HG02981 (cell line): ENCODE data around the gene FKBP1B.
"Not testable (repeated sequence)": the region's sequence is repeated elsewhere in the genome, so short reads cannot be mapped to it uniquely, and the experiment has no call there.

ENCODE experiments used
- ATAC-seq: cut with Tn5 transposase; IDR thresholded peaks from one replicate; pipeline ENCODE4 v1.9.1; 2021; ENCODE audit warnings: mild to moderate bottlenecking, moderate library complexity; ENCODE audit not compliant: unreplicated experiment

Gene FKBP1B

GRCh38 chr2:24049485-24050021 is at the start of gene FKBP1B:
Gene FKBP1B, plus strand, starts transcription at chr2:24049741. Its CDS starts 109 bp downstream, at chr2:24049850.
- ATAC-seq: no peak

DNA sequence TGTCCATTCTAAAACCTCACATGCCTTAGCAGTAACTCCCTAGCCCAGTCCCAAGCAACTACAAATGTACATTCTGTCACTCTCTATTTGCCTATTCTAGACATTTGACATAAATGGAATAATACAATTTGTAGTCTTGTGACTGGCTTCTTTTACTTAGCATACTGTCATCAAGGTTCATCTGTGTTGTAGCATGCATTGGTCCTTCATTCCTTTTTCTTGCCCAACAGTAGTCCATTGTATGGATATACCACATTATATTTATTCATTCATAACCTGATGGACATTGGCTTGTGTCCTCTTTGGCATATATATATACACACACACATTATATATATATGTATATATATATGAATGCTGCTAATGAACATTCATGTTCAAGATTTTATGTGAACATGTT is 41.8 kb upstream of the FKBP1B start:
- ATAC-seq: no peak

- no peak for ATAC-seq
Measured at GRCh38 chr2:24008672-24009366, 40.7 kb upstream of the FKBP1B start.

- ATAC-seq: no peak
Measured at GRCh38 chr2:24009367-24009679, 40.2 kb upstream of the FKBP1B start.

- ATAC-seq: no peak
Measured at GRCh38 chr2:24009680-24010476, 39.7 kb upstream of the FKBP1B start, which contains the start of gene MFSD2B. Gene MFSD2B, plus strand, starts transcription at chr2:24010085. Its CDS starts 12 bp downstream, at chr2:24010097.

DNA sequence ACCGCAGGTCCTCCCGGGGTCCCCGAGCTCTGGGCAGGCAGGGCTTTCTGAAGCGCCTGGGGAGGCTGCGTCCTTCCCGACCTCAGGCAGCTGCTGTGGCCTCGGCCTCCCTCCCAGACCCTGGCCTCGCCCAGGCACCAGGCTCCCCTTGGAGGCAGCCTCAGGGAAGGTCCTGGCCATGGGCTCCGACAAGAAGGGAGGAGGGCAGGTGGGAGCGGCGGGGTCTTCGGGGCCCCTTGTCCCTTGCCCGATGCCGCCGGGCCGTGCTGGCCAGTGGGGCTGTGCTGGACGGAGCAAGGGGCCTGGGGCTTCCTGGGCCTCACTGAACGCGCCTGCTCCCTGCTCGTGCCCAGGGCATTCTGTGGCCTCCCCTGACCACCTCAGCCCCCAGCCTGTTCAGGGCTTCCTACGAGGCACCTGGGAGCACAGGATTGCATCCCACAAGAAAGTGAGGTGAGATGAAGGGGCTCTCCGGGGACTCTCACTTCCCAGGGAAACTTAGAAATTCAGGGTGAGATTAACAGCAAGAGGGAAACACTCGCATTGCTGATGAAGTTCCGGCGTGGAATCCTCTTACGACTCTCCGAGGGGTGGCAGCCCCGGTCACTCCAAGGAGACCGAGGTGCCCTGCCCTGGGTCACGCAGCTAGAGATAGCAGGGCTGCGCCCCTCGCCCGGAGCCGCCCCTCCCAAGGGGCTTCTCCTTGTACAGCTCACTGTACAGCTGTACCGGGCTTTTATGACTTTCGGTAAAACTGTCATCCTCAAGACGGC is 38.9 kb upstream of the FKBP1B start:
- no peak for ATAC-seq

- no peak for ATAC-seq
Measured at GRCh38 chr2:24011250-24012104, 38.1 kb upstream of the FKBP1B start.

DNA sequence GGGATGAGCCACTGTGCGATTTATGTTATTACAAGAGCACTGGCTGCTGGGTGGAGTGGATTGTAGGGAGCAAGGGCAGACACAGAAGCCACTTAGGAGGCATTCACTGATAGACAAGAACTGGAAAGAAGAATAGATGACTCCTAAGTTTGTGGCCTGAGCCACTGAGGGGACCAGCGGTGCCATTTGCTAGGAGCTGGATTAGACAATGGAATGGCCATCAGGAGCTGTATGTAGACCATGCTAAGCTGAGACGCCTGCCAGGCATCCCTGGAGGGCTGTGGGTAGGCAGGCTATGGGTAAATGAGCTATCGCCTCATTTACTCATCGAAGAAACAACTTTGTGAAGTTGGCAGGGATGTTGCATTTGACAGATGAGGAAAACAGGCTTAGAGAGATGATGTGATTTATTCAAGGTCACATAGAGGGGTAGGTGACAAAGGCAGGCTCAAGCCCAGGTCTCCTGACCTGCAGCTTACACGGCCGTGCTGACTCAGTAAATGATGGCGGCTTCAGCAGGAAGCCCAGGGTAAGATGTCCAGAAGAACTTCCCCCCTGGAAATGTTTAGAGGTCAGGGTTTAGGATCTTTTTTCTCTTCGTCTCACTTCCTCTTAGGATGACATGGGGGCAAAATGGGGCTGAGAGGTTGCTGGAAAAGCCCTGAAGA is 36.9 kb upstream of the FKBP1B start:
- no peak for ATAC-seq

GRCh38 chr2:24014902-24015301 is 34.6 kb upstream of the FKBP1B start:
- not testable (repeated sequence) for ATAC-seq

GRCh38 chr2:24015562-24016375 is 33.8 kb upstream of the FKBP1B start:
- ATAC-seq: no peak

GRCh38 chr2:24016376-24016761 is 33.2 kb upstream of the FKBP1B start:
- ATAC-seq: no peak

GRCh38 chr2:24016853-24017703 is 32.5 kb upstream of the FKBP1B start:
- ATAC-seq: no peak

GRCh38 chr2:24017711-24018110 is 31.8 kb upstream of the FKBP1B start:
- ATAC-seq: no peak

- no peak for ATAC-seq
Measured at GRCh38 chr2:24018241-24018640, 31.3 kb upstream of the FKBP1B start.

DNA sequence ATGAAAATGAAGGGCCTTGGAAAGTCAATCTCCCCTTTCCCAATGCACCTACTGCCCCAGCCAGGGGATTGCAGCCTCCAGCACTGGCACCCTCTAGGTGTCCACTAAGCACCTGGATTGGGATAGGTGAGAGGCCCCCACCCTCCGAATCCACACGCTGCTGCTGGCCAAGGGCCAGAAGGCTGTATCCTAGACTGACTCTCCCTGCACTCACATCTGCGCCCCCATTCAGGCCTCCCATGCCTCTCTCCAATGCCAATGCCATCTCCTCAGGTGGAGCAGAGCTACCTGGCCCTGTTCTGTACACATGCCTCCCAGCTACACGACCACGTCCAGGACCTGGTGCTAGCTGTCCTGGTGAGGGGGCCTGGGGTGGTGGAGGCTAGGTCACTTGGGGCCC is 29.8 kb upstream of the FKBP1B start:
- ATAC-seq: no peak

- no peak for ATAC-seq
Measured at GRCh38 chr2:24020244-24020643, 29.3 kb upstream of the FKBP1B start.

DNA sequence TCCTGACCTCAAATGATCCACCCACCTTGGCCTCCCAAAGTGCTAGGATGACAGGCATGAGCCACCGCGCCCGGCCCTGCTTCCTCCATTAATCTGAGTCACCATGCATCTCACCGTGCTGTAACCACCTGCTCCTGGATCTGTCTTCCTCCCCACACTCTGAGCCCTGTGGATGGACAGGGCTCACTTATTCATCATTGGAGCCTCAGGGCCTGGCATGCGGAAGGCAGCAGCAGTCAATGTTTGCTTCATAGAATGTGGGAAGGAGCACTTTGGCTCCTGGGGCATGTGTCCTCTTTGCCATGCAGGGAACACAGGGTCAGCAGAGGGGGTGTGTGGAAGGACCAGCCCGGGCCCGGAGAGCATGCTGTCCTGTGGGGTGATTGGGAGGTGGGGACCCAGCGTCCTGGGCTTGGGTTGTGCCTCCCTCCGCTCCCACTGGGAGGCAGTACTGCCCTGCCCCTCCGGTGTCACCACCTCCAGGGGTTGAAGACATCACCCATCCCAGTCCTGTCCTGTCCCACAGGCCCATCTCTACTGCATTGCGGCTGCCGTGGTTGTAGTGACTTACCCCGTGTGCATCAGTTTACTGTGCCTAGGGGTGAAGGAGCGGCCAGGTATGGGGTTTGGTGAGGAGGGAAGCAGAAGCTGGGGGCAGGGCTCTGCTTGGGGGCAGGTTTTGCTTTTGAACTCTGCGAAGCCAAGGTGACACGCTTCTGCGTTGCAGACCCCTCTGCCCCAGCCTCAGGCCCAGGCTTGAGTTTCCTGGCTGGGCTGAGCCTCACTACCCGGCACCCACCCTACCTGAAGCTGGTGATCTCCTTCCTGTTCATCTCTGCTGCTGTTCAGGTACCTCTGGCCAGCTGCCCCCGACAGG is 28.2 kb upstream of the FKBP1B start:
- no peak for ATAC-seq
